Astrocyte (in vitro differentiated cells and primary cell): ENCODE measurements around the gene DPH6.

ENCODE experiments used
- CTCF ChIP-seq: IDR thresholded peaks from 2 replicates; pipeline ENCODE4 v1.5.1; 2011; ENCODE audit warnings: low read depth, mild to moderate bottlenecking, inconsistent platforms, low read length, moderate library complexity; ENCODE audit not compliant: insufficient read depth
- EZH2 ChIP-seq: IDR thresholded peaks from 2 replicates; pipeline ENCODE4 v1.6.1; 2012; ENCODE audit warnings: mild to moderate bottlenecking, low read length, inconsistent platforms; ENCODE audit not compliant: insufficient read depth

GRCh38 chr15:35561308-35561707, 15.3 kb upstream of the DPH6 start:
- TF ChIP-seq CTCF (no peak), EZH2 (no peak)
